ENCODE measurements around the gene HS3ST3B1.

HS3ST3B1 gene

DNA sequence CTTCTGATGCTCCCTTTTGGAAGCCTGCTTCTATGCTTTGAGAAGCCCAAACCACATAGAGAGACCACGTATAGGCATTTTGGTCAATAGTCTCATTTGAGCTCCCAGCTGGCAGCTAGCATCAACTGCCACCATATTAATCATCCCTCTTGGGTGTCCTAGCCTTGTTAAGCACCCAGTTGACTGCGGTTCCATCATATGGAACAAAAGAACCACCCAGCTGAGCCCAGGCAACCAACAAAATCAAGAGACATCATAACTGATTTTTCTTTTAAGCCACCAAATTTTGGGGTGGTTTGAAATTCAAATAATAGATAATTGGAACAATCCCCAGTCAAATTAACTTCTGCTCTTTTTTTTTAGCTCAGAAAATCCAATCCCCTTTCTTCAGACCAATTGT, 53.9 kb downstream of the HS3ST3B1 start:
- DNase-seq (ENCODE audit: low read depth in 2 of 2): no peak

DNA sequence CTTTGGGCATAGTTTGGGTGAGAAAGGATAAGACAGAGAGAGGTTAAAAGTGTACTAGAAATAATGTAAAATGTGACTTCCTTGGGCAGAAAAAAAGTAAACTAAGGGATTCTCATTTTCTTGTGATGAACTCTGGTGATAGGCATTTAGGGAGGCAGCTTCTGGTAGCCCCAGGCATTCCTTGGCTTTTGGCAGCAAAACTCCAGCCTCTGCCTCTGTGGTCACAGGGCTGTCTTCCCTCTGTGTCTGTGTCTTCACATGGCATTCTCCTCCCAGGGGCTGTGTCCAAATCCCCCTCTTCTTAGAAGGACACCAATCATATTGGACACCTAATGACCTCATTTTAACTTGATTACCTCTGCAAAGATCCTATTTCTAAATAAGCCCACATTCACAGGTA, 54.7 kb downstream of the HS3ST3B1 start:
- DNase-seq (ENCODE audit: low read depth in 2 of 2): no peak

DNA sequence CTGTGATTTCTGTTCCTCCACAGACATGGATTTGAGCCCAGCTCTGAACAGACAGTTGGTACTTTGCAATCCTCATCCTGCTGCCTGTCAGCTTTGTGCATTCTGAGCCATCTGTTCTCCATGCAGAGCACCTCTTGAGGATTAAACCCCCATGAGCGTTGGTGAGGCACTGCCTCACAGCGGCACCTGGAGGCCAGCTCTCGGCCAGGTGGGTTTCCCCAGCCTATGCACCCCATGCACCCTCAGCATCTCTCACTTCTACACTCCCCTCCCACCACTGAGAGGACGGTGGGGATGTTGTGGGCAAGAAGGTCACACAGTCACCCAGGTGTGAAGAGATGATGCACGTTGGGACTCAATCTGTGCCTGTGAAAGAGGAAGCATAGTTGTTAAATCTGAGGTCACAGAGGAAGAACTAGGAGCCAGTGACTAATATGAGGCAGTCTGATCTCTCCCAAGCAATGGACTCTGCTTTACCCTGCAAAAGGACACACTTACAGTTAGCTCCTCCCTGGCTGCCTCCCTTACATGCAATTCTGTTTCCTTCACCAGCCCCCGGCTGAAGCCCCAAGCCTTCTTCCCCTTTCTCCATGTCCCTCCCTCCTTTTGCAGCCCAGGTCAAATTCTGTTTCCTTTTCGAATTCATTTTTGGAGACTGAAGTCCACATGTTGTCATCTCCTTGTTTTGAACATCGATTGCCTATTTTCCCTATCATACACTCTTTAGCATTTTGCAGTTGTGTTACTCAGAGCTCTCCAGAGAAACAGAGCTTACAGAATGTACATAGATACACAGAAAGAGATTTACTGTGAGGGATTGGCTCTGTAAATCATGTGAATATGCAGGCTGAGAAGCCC, 58.5 kb downstream of the HS3ST3B1 start:
- DNase-seq (ENCODE audit: low read depth in 2 of 2): peak; percentile 10 to 36

DNA sequence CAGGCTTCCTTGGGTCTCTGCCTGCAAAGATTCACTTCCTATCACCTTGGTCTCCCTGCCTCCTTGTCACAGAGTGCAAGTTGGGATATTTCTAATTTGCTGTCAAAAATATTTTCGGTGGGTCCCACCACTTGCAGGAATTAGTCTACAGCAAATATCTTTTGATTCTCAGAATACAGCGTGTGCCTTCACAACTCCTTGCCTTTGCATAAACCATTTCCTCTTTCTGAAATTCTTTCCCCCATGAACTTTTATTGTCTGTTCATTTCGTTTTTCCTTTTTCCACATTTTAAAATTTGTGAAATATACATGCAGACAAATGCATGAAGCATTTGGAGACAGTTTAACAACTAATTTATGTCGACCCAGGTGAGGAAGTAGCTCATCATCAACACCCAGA, 60.0 kb downstream of the HS3ST3B1 start:
- DNase-seq (ENCODE audit: low read depth in 2 of 2): no peak

DNA sequence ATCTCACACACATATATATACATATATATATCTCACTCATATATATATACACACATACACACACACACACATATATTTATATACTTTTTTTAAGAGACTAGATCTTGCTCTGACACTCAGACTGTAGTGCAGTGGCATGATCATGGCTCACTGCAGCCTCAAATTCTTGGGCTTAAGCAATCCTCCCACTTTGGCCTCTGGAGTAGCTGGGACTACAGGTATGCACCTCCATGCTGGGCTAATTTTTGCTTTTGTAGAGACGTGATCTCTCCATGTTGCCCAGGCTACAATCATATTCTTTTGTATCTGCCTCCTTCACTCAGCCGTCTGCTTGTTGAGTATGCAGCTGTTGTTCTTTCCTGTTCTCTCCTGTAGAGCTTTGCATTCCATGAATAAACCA, 60.6 kb downstream of the HS3ST3B1 start:
- no peak for DNase-seq (ENCODE audit: low read depth in 2 of 2)

DNA sequence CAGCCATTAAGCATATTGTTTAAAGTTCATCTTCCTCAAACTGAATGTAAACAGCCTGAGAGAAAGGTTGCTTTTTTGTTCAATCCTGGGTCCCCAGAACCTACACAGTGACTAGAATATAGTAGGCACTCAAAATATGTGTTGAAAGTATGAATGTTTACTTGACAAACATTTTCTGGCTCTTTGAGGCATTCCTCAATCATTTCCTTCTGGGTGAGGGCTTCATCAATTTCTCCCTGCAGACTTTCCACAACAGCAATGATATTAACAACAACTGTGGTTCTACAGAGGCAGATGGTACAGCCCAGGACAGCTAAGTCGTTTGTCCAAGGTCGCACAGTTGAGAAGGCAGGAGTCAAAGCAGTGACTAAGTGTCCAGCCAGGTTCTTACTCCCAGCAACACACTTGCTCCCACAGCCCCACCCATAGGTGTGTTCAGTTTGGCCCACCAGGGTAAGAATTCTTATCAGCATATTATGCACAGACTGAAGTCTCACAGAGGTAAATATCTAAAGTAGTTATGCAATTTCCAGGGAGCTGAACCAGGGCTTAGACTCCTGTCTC, 61.1 kb downstream of the HS3ST3B1 start:
- DNase-seq (ENCODE audit: low read depth in 2 of 2): no peak

DNA sequence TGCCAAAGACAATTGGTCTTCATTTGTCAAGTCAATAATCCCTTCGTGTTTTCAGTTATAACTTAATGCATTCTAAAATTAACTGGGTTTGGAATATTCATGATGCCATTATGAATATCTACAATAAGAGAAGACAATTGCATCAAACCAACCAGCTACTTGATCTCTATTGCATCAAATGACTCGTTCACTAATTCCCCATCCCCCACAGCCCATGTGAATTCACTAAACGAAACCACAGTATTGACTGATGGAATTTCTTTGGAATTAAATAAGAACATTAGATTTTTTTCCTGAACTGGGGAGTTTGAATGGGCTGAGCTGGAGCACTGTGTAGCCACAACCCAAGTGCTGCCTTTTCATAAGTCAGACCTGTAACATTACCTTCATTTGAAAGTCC, 65.3 kb downstream of the HS3ST3B1 start:
- no peak for DNase-seq (ENCODE audit: low read depth in 2 of 2)

DNA sequence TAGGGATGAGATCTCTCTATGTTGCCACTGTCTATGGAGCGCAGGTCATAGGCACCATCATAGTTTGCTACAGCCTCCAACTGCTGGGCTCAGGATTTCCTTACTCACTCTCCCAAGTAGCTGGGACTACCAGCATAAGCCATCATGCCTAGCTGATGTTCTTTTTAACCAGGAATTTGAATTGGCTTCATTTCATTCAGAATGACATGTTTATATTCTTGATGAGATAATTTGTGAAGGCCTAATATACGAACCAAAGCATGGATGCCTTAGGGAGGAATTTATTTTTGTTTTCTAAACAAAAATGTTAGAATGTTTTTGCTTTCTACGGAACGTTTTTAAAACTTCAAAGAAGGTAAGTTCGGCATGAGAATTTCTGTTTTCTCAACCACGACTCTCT, 71.6 kb downstream of the HS3ST3B1 start:
- DNase-seq (ENCODE audit: low read depth in 2 of 2): no peak

DNA sequence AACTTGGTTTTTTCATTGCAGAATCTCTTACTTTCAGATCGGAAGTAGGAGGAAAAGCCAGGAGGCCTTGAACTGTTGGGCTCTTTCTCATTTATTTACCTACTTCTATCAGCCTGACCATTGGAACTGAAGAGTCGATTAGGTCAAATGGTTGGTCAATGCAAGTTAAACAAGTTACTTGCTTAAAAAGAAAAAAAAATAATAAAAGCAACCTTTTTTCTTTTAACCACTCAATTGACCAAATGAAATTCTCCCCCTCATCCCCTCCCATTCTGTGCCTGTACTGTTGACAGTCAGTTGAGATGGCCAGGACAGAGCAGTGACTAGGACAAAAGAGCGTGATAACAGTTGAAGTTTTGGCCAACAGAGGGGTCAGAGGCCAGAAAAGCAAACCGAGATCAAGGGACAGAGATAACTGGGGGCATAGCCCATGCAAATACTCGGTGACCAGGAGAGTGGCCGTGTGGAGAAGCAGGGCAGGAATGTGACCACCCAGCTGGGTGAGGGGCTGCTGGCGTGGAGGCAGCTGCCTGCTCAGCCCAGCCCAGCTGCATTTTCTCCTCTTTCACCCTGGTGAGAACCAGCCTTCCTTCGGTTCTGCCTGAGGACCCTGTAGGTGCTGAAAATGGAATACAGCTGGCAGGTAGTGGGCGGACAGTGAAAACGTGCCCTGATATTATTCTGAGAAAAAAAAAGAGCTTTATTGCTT, 72.2 kb downstream of the HS3ST3B1 start:
- DNase-seq (ENCODE audit: low read depth in 2 of 2): no peak

DNA sequence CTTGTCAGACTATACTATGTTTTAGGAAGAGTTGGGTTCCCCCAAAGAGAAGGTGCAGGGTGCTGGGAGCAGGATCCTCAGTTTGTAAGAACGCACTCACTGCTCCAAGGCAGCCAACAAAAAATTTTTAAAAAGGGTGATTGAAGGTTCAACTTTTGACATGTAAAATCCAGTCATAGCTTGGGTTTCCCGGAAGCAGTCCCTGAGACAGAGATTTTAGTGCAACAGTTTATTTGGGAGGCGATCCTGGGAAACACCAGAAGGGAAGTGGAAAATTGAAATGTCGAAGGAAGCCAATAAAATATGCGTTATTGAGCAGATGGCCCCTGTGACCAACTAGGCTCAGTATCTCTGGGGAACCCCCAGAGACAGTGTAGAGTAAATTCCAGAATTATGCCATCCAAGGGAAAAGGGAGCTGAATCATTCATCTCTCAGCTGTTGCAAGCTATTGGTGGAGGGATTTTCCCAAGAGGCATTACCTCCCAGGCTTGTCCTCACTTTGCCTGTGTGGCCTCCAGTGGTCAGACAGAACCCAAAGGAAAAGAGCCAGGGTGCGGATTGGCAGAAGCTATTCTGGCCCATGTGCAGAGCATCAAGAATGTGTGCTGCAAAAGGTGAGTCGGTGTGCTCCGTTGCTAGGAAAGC, 72.9 kb downstream of the HS3ST3B1 start:
- DNase-seq (ENCODE audit: low read depth in 2 of 2): no peak

DNA sequence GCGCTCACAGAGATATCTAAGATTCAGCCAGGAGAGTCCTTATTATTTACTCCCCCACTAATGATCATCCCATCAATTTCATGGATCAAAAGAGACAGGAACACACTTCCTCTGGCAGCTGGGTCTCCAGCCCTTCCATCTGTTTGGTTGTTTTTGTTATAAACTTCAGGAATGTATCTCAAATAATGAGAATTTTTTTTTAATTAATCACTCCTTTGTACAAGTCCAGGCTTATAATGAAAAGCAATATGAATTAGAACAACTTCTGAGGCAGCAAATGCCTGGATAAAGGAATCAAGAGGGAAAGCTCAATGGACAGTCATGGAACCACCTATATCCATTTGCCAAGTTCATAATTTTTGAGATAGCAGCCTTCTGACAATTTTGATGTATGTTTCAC, 73.4 kb downstream of the HS3ST3B1 start:
- no peak for DNase-seq (ENCODE audit: low read depth in 2 of 2)

DNA sequence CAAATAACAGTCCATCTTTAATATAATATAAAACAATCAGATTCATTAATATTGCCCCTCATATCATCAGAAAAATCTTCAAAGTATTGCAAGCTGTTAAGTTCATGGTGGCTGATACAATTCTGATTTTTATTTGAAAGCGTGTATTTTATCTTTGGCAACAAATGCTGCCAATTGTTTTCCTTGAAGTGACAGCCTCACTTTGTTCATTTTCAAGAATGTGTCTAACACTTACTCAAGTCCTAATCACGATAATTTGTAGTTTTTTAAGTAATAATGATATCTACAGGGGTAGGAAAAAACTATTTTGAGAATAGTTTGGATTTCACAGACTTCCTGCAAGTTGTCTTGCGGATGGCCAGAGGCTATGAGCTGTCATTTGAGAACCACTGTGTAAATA, 75.8 kb downstream of the HS3ST3B1 start:
- DNase-seq (ENCODE audit: low read depth in 2 of 2): no peak

DNA sequence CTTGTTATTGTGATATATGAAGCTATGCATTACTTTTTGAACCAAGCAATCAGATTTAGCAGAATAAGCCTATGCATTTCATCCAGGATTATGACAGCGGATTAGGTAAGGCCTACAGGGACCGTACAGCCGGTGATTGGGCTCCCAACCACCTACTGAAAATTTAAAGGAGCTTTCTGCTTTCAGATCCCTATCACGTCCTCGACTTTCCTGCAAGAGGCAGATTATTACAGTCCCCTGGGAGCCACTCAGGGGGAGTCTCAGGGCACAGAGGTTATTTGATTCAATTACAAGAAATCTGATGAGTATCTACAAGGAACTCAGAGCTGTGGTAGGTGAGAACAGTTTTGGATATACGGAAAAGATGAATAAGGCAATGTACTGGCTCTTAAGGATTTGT, 80.7 kb downstream of the HS3ST3B1 start:
- no peak for DNase-seq (ENCODE audit: low read depth in 2 of 2)

DNA sequence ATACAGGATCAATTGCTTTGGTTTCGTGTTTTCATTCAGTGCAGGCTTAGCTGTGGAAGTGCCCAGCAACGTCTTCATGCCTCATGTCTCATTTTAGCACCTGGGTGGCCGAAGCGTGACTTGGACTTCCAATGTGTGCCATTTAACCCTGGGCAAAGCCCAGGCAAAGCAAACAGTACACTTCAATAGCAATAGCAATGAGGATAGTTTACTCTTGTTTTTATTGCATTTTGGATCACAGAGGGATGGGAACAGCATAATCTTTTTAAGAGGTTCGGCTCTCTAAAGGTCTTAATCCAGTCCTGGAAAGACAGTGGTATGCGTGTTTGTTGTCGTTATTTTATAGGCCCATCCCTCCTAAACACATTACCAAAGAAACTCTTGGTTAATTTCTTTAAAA, 86.2 kb downstream of the HS3ST3B1 start:
- DNase-seq (ENCODE audit: low read depth in 2 of 2): no peak

DNA sequence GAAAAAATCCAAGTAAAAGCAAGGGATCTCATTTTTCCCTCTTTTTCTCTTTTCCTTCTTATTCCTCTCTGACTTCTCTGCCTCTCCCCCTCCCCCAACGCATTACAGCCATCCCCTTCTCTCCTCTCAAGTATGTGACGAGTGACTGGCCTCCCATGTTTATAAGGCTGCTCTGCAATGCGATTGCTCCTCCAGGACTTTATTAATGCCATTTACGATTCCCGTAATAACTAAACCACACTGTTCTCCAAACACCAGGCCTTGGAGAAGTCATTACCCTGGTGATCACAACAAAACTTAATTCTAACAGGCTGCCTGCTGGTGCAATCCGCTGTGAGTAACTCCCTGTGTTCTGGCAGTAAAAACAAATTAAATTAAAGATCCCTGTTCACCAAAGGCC, 88.8 kb downstream of the HS3ST3B1 start:
- DNase-seq (ENCODE audit: low read depth in 2 of 2): no peak

DNA sequence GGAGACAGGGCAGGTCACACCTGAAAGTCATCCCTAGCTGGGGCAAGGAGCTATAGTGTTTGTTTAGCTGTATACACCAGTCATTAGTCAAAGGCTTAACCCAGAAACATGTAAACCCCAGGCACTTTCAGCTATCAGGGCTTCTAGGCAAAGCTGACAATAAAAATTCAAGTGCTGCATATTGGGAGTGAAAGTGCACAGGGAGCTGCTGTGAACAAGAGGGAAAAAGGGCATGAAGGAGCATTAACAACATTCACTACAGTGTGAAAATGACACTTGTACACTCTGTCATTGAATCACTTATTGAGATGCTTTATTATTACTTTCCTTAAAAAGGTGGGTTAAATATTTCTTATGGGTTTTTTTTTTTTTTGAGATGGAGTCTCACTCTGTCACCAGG, 92.8 kb downstream of the HS3ST3B1 start:
- DNase-seq (ENCODE audit: low read depth in 2 of 2): no peak

DNA sequence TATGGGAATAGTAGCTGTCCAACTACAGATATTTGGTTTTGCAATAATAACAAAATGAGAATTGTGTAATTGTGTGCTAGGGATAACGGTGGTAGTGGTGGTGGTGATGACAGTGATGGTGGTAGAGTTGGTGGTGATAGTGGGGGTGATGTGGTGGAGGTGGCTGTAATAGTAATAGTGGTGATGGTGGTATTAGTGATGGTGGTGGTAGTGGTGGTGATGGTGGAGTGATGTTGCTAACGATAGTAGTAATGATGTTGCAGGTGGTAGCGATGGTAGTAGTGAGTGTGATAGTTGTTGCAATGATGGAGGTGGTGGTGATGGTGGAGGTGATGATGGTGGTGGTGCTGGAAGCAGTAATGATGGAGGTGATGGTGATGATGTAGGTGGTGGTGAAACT, 94.4 kb downstream of the HS3ST3B1 start:
- DNase-seq (ENCODE audit: low read depth in 2 of 2): no peak

DNA sequence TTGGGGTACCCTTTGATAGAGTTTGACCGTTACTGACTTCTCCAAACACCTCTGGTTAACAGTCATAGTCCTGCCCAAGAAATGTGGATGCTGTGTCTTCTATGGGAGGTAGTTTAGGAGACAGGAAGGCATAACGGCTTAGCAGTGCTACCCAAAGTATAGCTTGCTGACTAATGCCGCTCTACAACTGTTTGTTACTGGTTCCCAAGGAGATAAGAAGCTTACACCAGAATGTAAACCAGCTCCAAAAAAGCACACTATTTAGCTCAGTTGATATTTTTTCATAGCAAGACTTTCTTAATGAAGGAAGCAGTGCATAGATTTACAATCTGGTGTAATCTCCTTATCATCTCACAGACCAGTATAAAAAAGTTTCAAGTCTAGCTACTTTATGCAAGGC, 95.7 kb downstream of the HS3ST3B1 start:
- DNase-seq (ENCODE audit: low read depth in 2 of 2): no peak

DNA sequence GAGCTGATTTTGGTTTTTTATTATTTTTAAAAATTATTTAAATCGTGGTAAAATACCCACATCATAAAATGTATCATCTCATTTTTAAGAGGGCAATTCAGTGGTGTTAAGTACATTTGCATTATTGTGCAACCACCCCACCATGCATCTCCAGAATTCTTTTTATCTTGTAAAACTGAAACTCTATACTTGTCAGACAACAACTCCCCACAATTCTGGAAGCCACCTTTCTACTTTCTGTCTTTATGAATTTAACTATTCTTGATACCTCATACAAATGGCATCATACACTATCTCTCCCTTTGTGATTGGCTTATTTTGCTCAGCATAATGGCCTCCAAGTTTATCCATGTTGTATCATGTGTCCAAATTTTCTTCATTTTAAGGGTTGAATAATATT, 97.9 kb downstream of the HS3ST3B1 start:
- no peak for DNase-seq (ENCODE audit: low read depth in 2 of 2)

Measured in stimulated activated CD8-positive, alpha-beta memory T cell treated with anti-CD3 and anti-CD28 coated beads, Interleukin-15, amount 100 ng/mL, for 4 hours (primary cell).